ENCODE results near the gene FBXL3.

FBXL3 gene

DNA sequence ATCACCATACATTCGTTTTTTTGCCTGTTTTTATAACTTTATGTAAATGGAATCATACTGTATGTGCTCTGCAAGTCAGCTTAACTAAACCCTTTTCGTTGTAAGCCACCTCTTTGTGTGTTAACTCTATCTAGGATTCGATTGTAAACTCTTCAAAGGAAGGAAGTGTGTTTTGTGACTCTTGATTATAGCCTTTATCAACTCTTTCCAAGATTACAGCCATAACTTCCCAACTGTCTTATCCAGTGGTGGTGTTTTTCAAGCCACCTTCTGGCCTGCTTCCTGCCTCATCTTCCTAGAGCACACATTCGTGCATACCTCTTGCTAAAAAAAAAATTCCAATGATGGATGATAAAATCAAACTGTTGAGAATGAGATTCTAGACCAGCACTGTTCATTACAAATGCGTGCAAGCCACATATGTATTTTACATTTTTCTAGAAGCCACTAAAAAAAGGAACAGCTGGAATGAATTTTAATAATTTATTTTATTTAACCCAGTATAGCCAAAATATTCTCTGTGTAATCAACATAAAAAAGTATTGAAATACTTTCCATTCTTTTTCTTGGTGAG is 12.0 kb upstream of the FBXL3 start:
- H3K4me3 ChIP-seq (ENCODE audit: low read depth, low read length): no peak overlapping the region
- no peak for TF ChIP-seq CTCF (IDR thresholded peaks at IDR 0.05; ENCODE audit: borderline replicate concordance, insufficient read depth, low read depth, low read length)

DNA sequence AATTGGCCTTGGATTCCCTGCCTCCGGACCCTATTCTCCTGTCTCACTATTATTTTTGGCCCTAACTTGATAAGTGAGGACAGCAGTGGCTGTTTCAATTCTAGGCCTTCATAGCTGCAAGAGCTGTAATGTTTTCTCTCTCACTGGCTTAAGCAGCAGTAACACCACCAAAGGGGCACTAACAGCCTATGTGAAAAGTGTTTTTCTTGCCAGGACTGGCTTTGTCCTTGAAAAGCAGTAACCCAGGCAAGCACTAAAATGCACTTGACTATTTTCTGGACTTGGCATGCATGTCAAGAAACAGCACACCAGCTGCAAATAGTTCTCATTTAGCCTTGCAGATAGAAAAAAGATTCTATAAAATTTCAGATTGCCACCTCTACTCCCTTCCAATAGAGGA is 9.3 kb upstream of the FBXL3 start:
- no peak overlapping the region for H3K4me3 ChIP-seq (ENCODE audit: low read depth, low read length)
- no peak for TF ChIP-seq CTCF (IDR thresholded peaks at IDR 0.05; ENCODE audit: borderline replicate concordance, insufficient read depth, low read depth, low read length)

GRCh38 chr13:77034881-77035280 is 7.9 kb upstream of the FBXL3 start:
- TF ChIP-seq CTCF (IDR thresholded peaks at IDR 0.05; ENCODE audit: borderline replicate concordance, insufficient read depth, low read depth, low read length): no peak
- no peak overlapping the region for H3K4me3 ChIP-seq (ENCODE audit: low read depth, low read length)

DNA sequence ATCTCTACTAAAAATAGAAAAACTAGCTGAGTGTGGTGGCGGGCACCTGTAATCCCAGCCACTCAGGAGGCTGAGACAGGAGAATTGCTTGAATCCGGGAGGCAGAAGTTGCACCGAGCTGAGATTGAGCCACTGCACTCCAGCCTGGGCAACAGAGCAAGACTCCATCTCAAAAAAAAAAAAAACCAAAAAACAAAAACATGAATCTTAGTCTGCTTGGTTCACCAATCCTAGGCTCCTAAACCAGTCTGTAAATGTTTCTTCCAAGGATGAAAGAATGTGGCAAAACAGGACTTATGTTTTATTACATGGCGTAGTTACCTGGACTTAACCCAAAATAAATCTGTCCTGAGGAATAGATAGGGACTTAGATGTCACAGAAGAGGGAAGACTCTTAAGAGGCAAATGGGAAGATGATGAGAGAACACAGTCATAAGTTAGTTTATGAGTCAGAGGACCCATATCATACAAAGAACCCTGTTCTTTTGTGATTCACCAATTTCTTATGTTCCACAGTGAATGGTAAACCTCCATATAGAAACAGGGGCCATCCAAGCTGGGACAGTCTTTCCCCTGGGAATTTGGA is 6.9 kb upstream of the FBXL3 start:
- no peak overlapping the region for H3K4me3 ChIP-seq (ENCODE audit: low read depth, low read length)
- no peak for TF ChIP-seq CTCF (IDR thresholded peaks at IDR 0.05; ENCODE audit: borderline replicate concordance, insufficient read depth, low read depth, low read length)

GRCh38 chr13:77031656-77032243 is 4.8 kb upstream of the FBXL3 start:
- no peak for TF ChIP-seq CTCF (IDR thresholded peaks at IDR 0.05; ENCODE audit: borderline replicate concordance, insufficient read depth, low read depth, low read length)
- no peak overlapping the region for H3K4me3 ChIP-seq (ENCODE audit: low read depth, low read length)

GRCh38 chr13:77029436-77029835 is 2.5 kb upstream of the FBXL3 start:
- no peak for TF ChIP-seq CTCF (IDR thresholded peaks at IDR 0.05; ENCODE audit: borderline replicate concordance, insufficient read depth, low read depth, low read length)

DNA sequence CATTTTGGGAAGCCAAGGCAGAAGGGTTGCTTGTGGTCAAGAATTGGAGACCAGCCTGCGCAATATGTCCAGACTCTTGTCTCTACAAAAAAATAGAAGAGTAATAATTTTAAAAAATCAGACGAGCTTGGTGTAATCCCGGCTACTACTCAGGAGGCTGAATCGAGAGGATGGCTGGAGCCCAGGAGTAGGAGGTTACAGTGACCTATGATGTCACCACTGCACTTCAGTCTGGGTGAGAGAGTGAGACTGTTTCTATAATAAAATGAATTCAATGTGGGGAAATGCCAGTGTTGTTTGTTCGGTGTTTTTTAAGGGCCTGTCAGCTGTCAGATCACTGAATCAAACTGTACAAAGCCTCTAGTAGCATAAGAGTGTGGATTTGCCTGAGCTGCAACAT is 1.2 kb upstream of the FBXL3 start:
- no peak for TF ChIP-seq CTCF (IDR thresholded peaks at IDR 0.05; ENCODE audit: borderline replicate concordance, insufficient read depth, low read depth, low read length)
- H3K4me3 ChIP-seq (ENCODE audit: low read depth, low read length): no peak overlapping the region

More at GRCh38 chr13:77029436-77029835, 2.5 kb upstream of the FBXL3 start:
- H3K4me3 ChIP-seq (ENCODE audit: low read depth, low read length): no peak overlapping the region
